ENCODE data around the gene RAC2. TPM values are rescaled to one million over a fixed set of nuclear protein-coding genes. Genes with fewer than 3 reads are reported as not detected.

The RAC2 gene
- total RNA-seq (2021), result 79.9 and 90.5 TPM in 2 replicates
- percentile 47 among the genes with signal in this experiment for Bru-seq, nascent RNA
- percentile 52 among the genes with signal in this experiment for BruChase-seq, experiment 1, labeled RNA remaining after a 2-hour chase
- percentile 69 among the genes with signal in this experiment for BruChase-seq, experiment 2, labeled RNA remaining after a 6-hour chase
- long read RNA-seq, transcript RAC2-201 (7 exons, 1,482 nt), result major isoform, 66 of 91 reads
- long read RNA-seq, partial matches to known transcripts, result 5 of 91 reads
- long read RNA-seq, other reads (novel, unspliced or antisense), result 19 of 91 reads

DNA sequence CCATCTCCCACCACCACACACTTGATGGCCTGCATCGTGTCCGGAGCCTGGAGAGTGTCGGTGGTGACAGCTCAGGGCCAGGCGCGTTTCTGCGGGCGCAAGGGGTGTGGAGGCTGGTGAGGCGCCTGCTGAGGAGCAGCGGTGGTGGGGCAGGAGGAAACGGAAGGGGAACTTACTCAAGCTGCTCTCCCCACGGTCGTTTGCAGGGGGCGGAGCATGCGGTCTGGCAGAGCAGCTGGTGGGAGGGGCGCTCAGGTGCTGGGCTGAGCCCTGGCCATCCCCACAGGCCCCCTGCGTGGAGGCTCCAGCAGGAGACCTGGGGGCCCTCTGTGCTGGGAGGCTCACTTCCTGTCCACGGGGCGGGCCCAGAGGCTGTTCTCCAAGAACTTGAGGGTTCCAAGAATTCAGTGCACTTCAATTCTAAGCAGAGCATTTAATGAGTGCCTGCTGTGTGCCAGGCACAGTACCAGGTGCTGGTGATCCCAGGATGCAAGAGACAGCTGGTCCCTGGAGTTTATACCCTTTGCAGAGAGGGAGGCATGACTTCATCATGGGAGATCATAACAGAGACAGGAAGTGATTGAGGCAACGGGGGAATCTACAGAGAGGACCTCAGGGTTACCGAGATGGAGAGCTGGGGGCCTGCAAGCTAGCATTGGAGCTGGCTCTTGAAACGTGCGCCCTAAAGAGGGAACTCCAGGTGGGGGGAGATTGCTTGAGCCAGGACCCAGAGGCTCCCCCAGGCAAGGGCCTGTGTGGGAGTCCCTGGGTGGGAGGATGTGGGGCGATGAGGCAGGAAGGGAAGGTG is at the start of gene RAC2:
Gene RAC2, minus strand, starts transcription at position 156 of the 808 bp plus-strand sequence. Its CDS starts 121 bp downstream, at position 35.
- Histone ChIP-seq H3K9me3 (ENCODE audit: insufficient read depth, low read depth) (no peaks in the 10 kb centered on the region), H3K4me3 (peak within 1 kb of the TSS; percentile 63), H4K20me1 (ENCODE audit: insufficient read depth) (no peaks in the 10 kb centered on the region), H3K4me2 (peak within 1 kb of the TSS; percentile 84), H3F3A (ENCODE audit: insufficient read depth, low read depth) (peaks cover 14% of the 10 kb centered on the region; the same call in 1 of the 2 replicates), H3K4me1 (replicated peaks; ENCODE audit: insufficient read depth) (peaks cover 17% of the 10 kb centered on the region), H3K36me3 (ENCODE audit: low read depth) (no peaks in the 10 kb centered on the region), H3K9me2 (ENCODE audit: insufficient read depth) (no peaks in the 10 kb centered on the region), H2AFZ (peak within 1 kb of the TSS; percentile 81), H3K79me2 (ENCODE audit: low read depth) (0 out of 2 replicates have a peak, but pooled peaks cover 5% of the 10 kb centered on the region), H3K27ac (no peak within 1 kb of the TSS), H3K27me3 (ENCODE audit: insufficient read depth, low read depth) (no peaks in the 10 kb centered on the region)
- CTCF ChIA-PET, result interaction anchor here (1.7 kb wide), 1 partner anchor 44 kb away, joined by 5 read pairs; no protein-coding TSS in a partner anchor
- no TSS peak for BruUV-seq (replicated peaks)
- DNase-seq, result peak; percentile 74 to 76
- intact Hi-C loops (cut with micrococcal nuclease; ENCODE audit: unreplicated experiment), result no loop called here
- POLR2A ChIA-PET (ENCODE audit: unreplicated experiment), result interaction anchor here (0.7 to 1.0 kb wide), 3 partner anchors 45 to 887 kb away, joined by 3 to 21 read pairs (median 3); no protein-coding TSS in a partner anchor
- no peak for TF ChIP-seq CTCF (conservative IDR thresholded peaks at IDR 0.05)
- no peak for TF ChIP-seq EZH2 (IDR thresholded peaks at IDR 0.05; ENCODE audit: low read depth)

- intact Hi-C loops (cut with micrococcal nuclease; ENCODE audit: unreplicated experiment), result no loop called here
- no TSS peak for BruUV-seq (replicated peaks)
- H3K4me2 ChIP-seq, result no peak overlapping the region
- ChIA-PET CTCF (no interaction called here), POLR2A (ENCODE audit: unreplicated experiment) (no interaction called here)
- H3K79me2 ChIP-seq (ENCODE audit: low read depth), result no peaks in the 10 kb centered on the region
- no peaks in the 10 kb centered on the region for H3K36me3 ChIP-seq (ENCODE audit: low read depth)
- no peak for DNase-seq
- H3K9me2 ChIP-seq (ENCODE audit: insufficient read depth), result no peaks in the 10 kb centered on the region
- no peaks in the 10 kb centered on the region for H3K27me3 ChIP-seq (ENCODE audit: insufficient read depth, low read depth)
- no peak for TF ChIP-seq CTCF (conservative IDR thresholded peaks at IDR 0.05)
- H3K4me1 ChIP-seq (replicated peaks; ENCODE audit: insufficient read depth), result 0 out of 2 replicates have a peak, but pooled peaks cover 6% of the 10 kb centered on the region
- H3K27ac ChIP-seq, result no peak overlapping the region
- no peaks in the 10 kb centered on the region for H4K20me1 ChIP-seq (ENCODE audit: insufficient read depth)
- H3F3A ChIP-seq (ENCODE audit: insufficient read depth, low read depth), result no peaks in the 10 kb centered on the region
- H3K9me3 ChIP-seq (ENCODE audit: insufficient read depth, low read depth), result no peaks in the 10 kb centered on the region
- no peak overlapping the region for H3K4me3 ChIP-seq
- no peak overlapping the region for H2AFZ ChIP-seq
Observed at GRCh38 chr22:37293172-37293571, 49.1 kb upstream of the RAC2 start.

- Histone ChIP-seq H3K36me3 (ENCODE audit: low read depth) (no peaks in the 10 kb centered on the region), H3K4me1 (replicated peaks; ENCODE audit: insufficient read depth) (0 out of 2 replicates have a peak, but pooled peaks cover 6% of the 10 kb centered on the region), H3K27ac (no peak overlapping the region), H3F3A (ENCODE audit: insufficient read depth, low read depth) (no peaks in the 10 kb centered on the region), H3K9me3 (ENCODE audit: insufficient read depth, low read depth) (no peaks in the 10 kb centered on the region), H4K20me1 (ENCODE audit: insufficient read depth) (no peaks in the 10 kb centered on the region), H2AFZ (no peak overlapping the region), H3K4me2 (no peak overlapping the region), H3K27me3 (ENCODE audit: insufficient read depth, low read depth) (no peaks in the 10 kb centered on the region), H3K9me2 (ENCODE audit: insufficient read depth) (no peaks in the 10 kb centered on the region), H3K79me2 (ENCODE audit: low read depth) (no peaks in the 10 kb centered on the region), H3K4me3 (no peak overlapping the region)
- TF ChIP-seq EZH2 (IDR thresholded peaks at IDR 0.05; ENCODE audit: low read depth), result no peak
- no peak for TF ChIP-seq CTCF (conservative IDR thresholded peaks at IDR 0.05)
- no TSS peak for BruUV-seq (replicated peaks)
- ChIA-PET CTCF (no interaction called here), POLR2A (ENCODE audit: unreplicated experiment) (no interaction called here)
- intact Hi-C loops (cut with micrococcal nuclease; ENCODE audit: unreplicated experiment), result no loop called here
- no peak for DNase-seq
Observed at GRCh38 chr22:37292641-37293040, 48.6 kb upstream of the RAC2 start.
